Measurements from ENCODE around the gene CUL3.
"Not testable (repeated sequence)": the region's sequence is repeated elsewhere in the genome, so short reads cannot be mapped to it uniquely, and the experiment has no call there.

GRCh38 chr2:224485081-224486014 is 99.8 kb downstream of the CUL3 start:
- TF ChIP-seq, protein P1, sequence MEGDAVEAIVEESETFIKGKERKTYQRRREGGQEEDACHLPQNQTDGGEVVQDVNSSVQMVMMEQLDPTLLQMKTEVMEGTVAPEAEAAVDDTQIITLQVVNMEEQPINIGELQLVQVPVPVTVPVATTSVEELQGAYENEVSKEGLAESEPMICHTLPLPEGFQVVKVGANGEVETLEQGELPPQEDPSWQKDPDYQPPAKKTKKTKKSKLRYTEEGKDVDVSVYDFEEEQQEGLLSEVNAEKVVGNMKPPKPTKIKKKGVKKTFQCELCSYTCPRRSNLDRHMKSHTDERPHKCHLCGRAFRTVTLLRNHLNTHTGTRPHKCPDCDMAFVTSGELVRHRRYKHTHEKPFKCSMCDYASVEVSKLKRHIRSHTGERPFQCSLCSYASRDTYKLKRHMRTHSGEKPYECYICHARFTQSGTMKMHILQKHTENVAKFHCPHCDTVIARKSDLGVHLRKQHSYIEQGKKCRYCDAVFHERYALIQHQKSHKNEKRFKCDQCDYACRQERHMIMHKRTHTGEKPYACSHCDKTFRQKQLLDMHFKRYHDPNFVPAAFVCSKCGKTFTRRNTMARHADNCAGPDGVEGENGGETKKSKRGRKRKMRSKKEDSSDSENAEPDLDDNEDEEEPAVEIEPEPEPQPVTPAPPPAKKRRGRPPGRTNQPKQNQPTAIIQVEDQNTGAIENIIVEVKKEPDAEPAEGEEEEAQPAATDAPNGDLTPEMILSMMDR (conservative IDR thresholded peaks at IDR 0.05; ENCODE audit: low read depth in 2 of 2): not testable (repeated sequence)
- TF ChIP-seq, protein P2, sequence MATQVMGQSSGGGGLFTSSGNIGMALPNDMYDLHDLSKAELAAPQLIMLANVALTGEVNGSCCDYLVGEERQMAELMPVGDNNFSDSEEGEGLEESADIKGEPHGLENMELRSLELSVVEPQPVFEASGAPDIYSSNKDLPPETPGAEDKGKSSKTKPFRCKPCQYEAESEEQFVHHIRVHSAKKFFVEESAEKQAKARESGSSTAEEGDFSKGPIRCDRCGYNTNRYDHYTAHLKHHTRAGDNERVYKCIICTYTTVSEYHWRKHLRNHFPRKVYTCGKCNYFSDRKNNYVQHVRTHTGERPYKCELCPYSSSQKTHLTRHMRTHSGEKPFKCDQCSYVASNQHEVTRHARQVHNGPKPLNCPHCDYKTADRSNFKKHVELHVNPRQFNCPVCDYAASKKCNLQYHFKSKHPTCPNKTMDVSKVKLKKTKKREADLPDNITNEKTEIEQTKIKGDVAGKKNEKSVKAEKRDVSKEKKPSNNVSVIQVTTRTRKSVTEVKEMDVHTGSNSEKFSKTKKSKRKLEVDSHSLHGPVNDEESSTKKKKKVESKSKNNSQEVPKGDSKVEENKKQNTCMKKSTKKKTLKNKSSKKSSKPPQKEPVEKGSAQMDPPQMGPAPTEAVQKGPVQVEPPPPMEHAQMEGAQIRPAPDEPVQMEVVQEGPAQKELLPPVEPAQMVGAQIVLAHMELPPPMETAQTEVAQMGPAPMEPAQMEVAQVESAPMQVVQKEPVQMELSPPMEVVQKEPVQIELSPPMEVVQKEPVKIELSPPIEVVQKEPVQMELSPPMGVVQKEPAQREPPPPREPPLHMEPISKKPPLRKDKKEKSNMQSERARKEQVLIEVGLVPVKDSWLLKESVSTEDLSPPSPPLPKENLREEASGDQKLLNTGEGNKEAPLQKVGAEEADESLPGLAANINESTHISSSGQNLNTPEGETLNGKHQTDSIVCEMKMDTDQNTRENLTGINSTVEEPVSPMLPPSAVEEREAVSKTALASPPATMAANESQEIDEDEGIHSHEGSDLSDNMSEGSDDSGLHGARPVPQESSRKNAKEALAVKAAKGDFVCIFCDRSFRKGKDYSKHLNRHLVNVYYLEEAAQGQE (IDR thresholded peaks at IDR 0.05; ENCODE audit: unreplicated experiment): not testable (repeated sequence)
- TF ChIP-seq EZH2 (IDR thresholded peaks at IDR 0.05; ENCODE audit: low read depth, unreplicated experiment); CREB1 (CRISPR knock-in tag; IDR thresholded peaks at IDR 0.05; ENCODE audit: low read depth); EZH2phosphoT487 (IDR thresholded peaks at IDR 0.05; ENCODE audit: unreplicated experiment); ZNF114 (CRISPR knock-in tag; IDR thresholded peaks at IDR 0.05); ETS1 (IDR thresholded peaks at IDR 0.05); POLR2AphosphoS5 (IDR thresholded peaks at IDR 0.05; ENCODE audit: low read depth); JUNB (IDR thresholded peaks at IDR 0.05; ENCODE audit: unreplicated experiment); NANOG (IDR thresholded peaks at IDR 0.05; ENCODE audit: borderline replicate concordance); ZNF331 (CRISPR knock-in tag; IDR thresholded peaks at IDR 0.05; ENCODE audit: low read depth): not testable (repeated sequence)

Data from GM23338 (cell line).